Activated CD8-positive, alpha-beta T cell treated with anti-CD3 and anti-CD28 coated beads, Interleukin-2, amount 10 ng/mL, durations not matched to agents 7 days and 5 days (primary cell): ENCODE data around the gene GALNT1. TPM values are rescaled to one million over a fixed set of nuclear protein-coding genes. Genes with fewer than 3 reads are reported as not detected.
A peak's percentile ranks its signal among the peaks of the same experiment; 100 is the strongest.

Experiments
- ATAC-seq: fragments of 150-1000 bp; cut with Tn5 transposase; one replicate; pipeline ENCODE4 v1.10.0; 2021; ENCODE audit warnings: moderate library complexity
- CTCF ChIA-PET: fragments of 350-600 bp; sonication (Branson Sonifier 250); formaldehyde crosslinking; loops from one replicate; lab custom pipeline; 2021; ENCODE audit warnings: antibody characterized with exemption; lab: Charles Lee
- POLR2A ChIA-PET: fragments of 350-600 bp; sonication (Branson Sonifier 250); formaldehyde crosslinking; loops from one replicate; lab custom pipeline; 2021; ENCODE audit warnings: antibody characterized with exemption; lab: Charles Lee
- DNase-seq: peaks from one replicate; pipeline ENCODE4 v3.0.0-alpha.2; 2020
- H3K27ac Mint-ChIP-seq: one replicate; pipeline ENCODE4 v1.8.0; 2021; ENCODE audit warnings: mild to moderate bottlenecking, mixed read lengths
- H3K27me3 Mint-ChIP-seq: one replicate; pipeline ENCODE4 v1.8.0; 2021; ENCODE audit warnings: low read depth, mixed read lengths
- H3K36me3 Mint-ChIP-seq: one replicate; pipeline ENCODE4 v1.8.0; 2021; ENCODE audit warnings: low read depth, mixed read lengths
- H3K4me1 Mint-ChIP-seq: one replicate; pipeline ENCODE4 v1.8.0; 2021; ENCODE audit warnings: low read depth, mixed read lengths
- H3K4me3 Mint-ChIP-seq: one replicate; pipeline ENCODE4 v1.8.0; 2021; ENCODE audit warnings: mild to moderate bottlenecking, mixed read lengths
- H3K9me3 Mint-ChIP-seq: one replicate; pipeline ENCODE4 v1.8.0; 2022; ENCODE audit warnings: mixed read lengths; ENCODE audit not compliant: insufficient read depth
- total RNA-seq, 2 experiments: library from RNA; stranded (reverse); gene quantifications; one replicate each; pipeline ENCODE4 v1.2.3, GENCODE V29; 2021

The GALNT1 gene
- total RNA-seq, 2 experiments from 2014 or later: 34.5 to 35.8 TPM

GRCh38 chr18:35584735-35585134 lies 3.2 kb downstream of the GALNT1 start:
- ChIA-PET POLR2A (no interaction called here), CTCF (no interaction called here)
- no peak for ATAC-seq
- Mint-ChIP-seq H3K27me3 (peaks cover 4% of the 10 kb centered on the region), H3K4me3 (no peak overlapping the region), H3K27ac (no peak overlapping the region), H3K36me3 (peaks cover 27% of the 10 kb centered on the region), H3K4me1 (peaks cover 15% of the 10 kb centered on the region), H3K9me3 (peaks cover 12% of the 10 kb centered on the region)
- DNase-seq: no peak

DNA sequence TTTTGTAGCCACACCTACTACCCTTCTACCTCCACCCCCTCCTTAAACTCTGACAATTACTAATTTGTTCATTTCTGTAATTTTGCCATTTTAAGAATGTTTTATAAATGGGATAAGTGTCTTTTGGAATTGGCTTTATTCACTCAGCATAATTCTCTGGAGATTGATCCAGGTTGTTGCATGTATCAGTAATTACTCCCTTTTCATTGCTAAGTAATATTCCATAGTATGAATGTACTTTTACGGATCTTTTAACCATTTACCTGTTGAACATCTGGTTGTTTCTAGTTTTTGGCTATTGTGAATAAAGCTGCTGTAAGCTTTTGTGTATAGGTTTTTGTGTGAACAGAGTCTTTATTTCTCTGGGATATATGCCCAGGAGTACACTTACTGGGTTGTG lies 4.1 kb downstream of the GALNT1 start:
- Mint-ChIP-seq H3K4me3 (no peak overlapping the region), H3K27ac (no peak overlapping the region), H3K4me1 (peaks cover 15% of the 10 kb centered on the region), H3K9me3 (peaks cover 12% of the 10 kb centered on the region), H3K27me3 (no peaks in the 10 kb centered on the region), H3K36me3 (peaks cover 27% of the 10 kb centered on the region)
- ChIA-PET POLR2A (no interaction called here), CTCF (no interaction called here)
- ATAC-seq (no peak), DNase-seq (no peak)

DNA sequence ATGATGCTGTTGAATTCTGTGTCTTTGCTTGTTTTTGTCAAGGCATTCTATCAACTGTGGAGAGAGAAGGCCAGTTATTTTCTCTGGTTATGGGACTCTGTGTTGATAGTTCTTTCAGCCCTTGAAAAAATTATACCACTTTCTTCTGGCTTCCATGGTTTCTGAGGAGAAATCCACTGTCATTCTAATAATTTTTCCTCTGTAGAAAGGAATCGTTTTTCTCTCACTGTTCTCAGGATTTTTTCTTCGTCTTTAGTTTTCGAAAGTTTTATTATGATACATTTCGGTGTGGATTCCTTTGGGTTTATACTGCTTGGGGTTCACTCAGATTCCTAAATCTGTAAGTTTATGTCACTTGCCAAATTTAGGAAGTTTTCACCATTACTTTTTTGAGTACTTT lies 6.6 kb downstream of the GALNT1 start:
- CTCF ChIA-PET: no interaction called here
- Mint-ChIP-seq H3K4me3 (no peak overlapping the region), H3K4me1 (peaks cover 8% of the 10 kb centered on the region), H3K27me3 (no peaks in the 10 kb centered on the region), H3K9me3 (peaks cover 12% of the 10 kb centered on the region), H3K36me3 (peaks cover 27% of the 10 kb centered on the region), H3K27ac (no peak overlapping the region)
- DNase-seq: no peak
- ATAC-seq: no peak
- POLR2A ChIA-PET: no interaction called here

DNA sequence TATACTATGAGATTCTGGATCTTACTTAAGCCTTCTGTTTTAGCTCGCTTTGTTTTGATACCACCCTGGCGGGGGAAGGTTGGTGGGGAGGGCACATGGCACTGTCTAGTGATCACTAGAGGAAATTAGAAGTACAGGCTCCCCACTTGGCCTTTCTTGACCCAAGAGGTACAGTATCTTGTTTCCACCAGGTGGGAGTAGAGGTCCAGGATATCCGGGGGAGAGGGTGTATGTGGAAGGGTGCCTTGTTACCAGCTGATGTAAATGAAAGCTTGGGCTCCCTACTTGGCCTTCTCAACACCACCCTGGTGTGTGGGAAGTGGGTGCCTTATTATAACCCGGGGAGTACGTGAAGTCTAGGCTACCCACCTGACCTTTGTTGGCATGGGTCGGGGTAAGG lies 7.5 kb downstream of the GALNT1 start:
- Mint-ChIP-seq H3K4me3 (no peak overlapping the region), H3K27ac (no peak overlapping the region), H3K4me1 (peaks cover 5% of the 10 kb centered on the region), H3K36me3 (peaks cover 24% of the 10 kb centered on the region), H3K27me3 (no peaks in the 10 kb centered on the region), H3K9me3 (peaks cover 12% of the 10 kb centered on the region)
- DNase-seq (peak; percentile 31), ATAC-seq (no peak)
- POLR2A ChIA-PET: no interaction called here
- CTCF ChIA-PET: interaction anchor here (1.0 kb wide), 2 partner anchors 16 to 361 kb away, joined by 3 read pairs; no protein-coding TSS in a partner anchor

GRCh38 chr18:35589546-35589945 lies 8.0 kb downstream of the GALNT1 start:
- Mint-ChIP-seq H3K4me3 (no peak overlapping the region), H3K4me1 (peaks cover 5% of the 10 kb centered on the region), H3K36me3 (peaks cover 20% of the 10 kb centered on the region), H3K9me3 (peaks cover 12% of the 10 kb centered on the region), H3K27me3 (no peaks in the 10 kb centered on the region), H3K27ac (no peak overlapping the region)
- DNase-seq: no peak
- ChIA-PET CTCF (interaction anchor here (1.0 kb wide), 2 partner anchors 16 to 361 kb away, joined by 3 read pairs; no protein-coding TSS in a partner anchor), POLR2A (no interaction called here)
- no peak for ATAC-seq

- H3K27me3 Mint-ChIP-seq: no peaks in the 10 kb centered on the region
- H3K36me3 Mint-ChIP-seq: peaks cover 16% of the 10 kb centered on the region
- H3K27ac Mint-ChIP-seq: no peak overlapping the region
- DNase-seq: no peak
- POLR2A ChIA-PET: no interaction called here
- ATAC-seq: no peak
- H3K4me3 Mint-ChIP-seq: no peak overlapping the region
- H3K4me1 Mint-ChIP-seq: peaks cover 5% of the 10 kb centered on the region
- CTCF ChIA-PET: no interaction called here
- H3K9me3 Mint-ChIP-seq: peaks cover 12% of the 10 kb centered on the region
These were observed 9.4 kb downstream of the GALNT1 start for GRCh38 chr18:35590935-35591334.

DNA sequence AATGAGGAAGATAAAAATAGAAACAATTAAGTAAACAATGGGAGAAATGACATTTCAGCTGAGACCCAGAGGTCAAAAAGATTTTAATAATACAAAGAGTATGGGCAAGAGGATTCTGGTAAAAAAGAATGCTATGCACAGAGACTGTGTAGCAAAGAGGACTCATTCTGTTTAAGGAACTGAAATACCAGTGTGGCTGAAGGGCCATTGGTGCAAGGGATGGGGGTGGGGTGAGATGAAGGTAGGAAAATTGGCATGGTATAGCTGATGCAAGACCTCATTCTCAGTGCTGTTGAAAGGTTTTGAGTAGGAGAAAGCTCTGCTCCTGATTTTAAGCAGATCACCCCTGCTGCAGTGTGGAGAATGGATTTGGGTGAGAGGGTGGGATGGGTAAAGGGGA lies 10.8 kb downstream of the GALNT1 start:
- ATAC-seq: no peak
- CTCF ChIA-PET: no interaction called here

GRCh38 chr18:35593859-35594258 lies 12.3 kb downstream of the GALNT1 start:
- ChIA-PET CTCF (no interaction called here), POLR2A (interaction anchor here (0.5 kb wide), 1 partner anchor 537 kb away, joined by 5 read pairs; no protein-coding TSS in a partner anchor)
- Mint-ChIP-seq H3K36me3 (peaks cover 8% of the 10 kb centered on the region), H3K4me3 (no peak overlapping the region), H3K4me1 (no peaks in the 10 kb centered on the region), H3K9me3 (peaks cover 9% of the 10 kb centered on the region), H3K27me3 (no peaks in the 10 kb centered on the region), H3K27ac (no peak overlapping the region)
- ATAC-seq (no peak), DNase-seq (no peak)

More for the DNA sequence above, 10.8 kb downstream of the GALNT1 start:
- DNase-seq: no peak
- peaks cover 12% of the 10 kb centered on the region for H3K9me3 Mint-ChIP-seq
- H3K4me3 Mint-ChIP-seq: no peak overlapping the region
- POLR2A ChIA-PET: no interaction called here
- peaks cover 12% of the 10 kb centered on the region for H3K36me3 Mint-ChIP-seq
- no peaks in the 10 kb centered on the region for H3K27me3 Mint-ChIP-seq
- H3K4me1 Mint-ChIP-seq: peaks cover 5% of the 10 kb centered on the region
- H3K27ac Mint-ChIP-seq: no peak overlapping the region

DNA sequence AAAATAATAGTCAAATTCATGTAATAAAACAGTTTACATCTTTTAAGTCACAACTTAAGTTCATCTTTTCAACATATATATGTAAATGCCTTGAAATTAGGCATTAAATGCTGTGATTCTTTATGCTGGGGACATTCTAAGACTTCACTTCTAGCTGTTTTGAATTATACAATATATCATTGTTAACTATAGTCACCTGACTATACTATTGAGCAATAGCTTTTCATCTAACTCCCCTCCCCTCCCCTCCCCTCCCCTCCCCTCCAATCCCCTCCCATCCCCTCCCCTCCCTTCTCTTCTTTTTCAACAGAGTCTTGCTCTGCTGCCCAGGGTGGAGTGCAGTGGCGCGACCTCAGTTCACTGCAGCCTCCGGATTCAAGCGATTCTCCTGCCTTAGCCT lies 16.2 kb downstream of the GALNT1 start:
- peaks cover 35% of the 10 kb centered on the region for H3K36me3 Mint-ChIP-seq
- no peak overlapping the region for H3K4me3 Mint-ChIP-seq
- CTCF ChIA-PET: no interaction called here
- H3K27ac Mint-ChIP-seq: no peak overlapping the region
- no peaks in the 10 kb centered on the region for H3K4me1 Mint-ChIP-seq
- H3K27me3 Mint-ChIP-seq: no peaks in the 10 kb centered on the region
- no peak for DNase-seq
- peaks cover 34% of the 10 kb centered on the region for H3K9me3 Mint-ChIP-seq
- ATAC-seq: no peak
- POLR2A ChIA-PET: no interaction called here

DNA sequence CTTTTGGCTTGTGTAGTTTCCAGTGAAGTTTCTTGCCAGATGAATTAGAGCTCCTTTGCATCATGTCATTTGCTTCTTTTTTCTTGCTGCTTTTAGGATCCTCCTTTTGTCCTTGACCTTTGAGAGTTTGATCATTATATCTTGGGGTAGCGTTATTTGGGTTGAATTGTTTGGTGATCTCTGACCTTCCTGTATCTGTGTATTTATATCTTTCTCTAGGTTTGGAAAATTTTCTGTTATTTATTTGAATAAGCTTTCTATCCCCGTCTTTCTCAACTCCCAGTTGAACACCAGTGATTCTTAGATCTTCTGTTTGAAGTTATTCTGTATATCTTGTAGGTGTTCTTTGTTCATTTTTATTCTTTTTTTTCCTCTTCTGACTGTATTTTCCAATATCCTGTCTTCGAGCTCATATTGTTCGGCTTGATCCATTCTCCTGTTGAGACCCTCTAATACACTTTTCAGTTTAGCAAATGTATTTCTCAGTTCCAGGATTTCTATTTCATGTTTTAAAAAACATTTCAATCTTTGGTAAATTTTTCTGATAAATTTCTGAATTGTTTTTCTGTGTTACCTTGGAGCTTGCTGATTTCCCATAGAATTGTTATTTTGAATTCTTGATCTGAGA lies 20.8 kb downstream of the GALNT1 start:
- no peak for DNase-seq
- H3K27me3 Mint-ChIP-seq: no peaks in the 10 kb centered on the region
- POLR2A ChIA-PET: no interaction called here
- no peak overlapping the region for H3K4me3 Mint-ChIP-seq
- peaks cover 56% of the 10 kb centered on the region for H3K9me3 Mint-ChIP-seq
- no peak overlapping the region for H3K27ac Mint-ChIP-seq
- CTCF ChIA-PET: no interaction called here
- peaks cover 11% of the 10 kb centered on the region for H3K4me1 Mint-ChIP-seq
- ATAC-seq: no peak
- H3K36me3 Mint-ChIP-seq: peaks cover 50% of the 10 kb centered on the region

GRCh38 chr18:35603008-35603407 lies 21.5 kb downstream of the GALNT1 start:
- ATAC-seq: no peak
- H3K27me3 Mint-ChIP-seq: no peaks in the 10 kb centered on the region
- ChIA-PET POLR2A (no interaction called here), CTCF (no interaction called here)
- peaks cover 11% of the 10 kb centered on the region for H3K4me1 Mint-ChIP-seq
- no peak overlapping the region for H3K27ac Mint-ChIP-seq
- H3K36me3 Mint-ChIP-seq: peaks cover 50% of the 10 kb centered on the region
- peaks cover 56% of the 10 kb centered on the region for H3K9me3 Mint-ChIP-seq
- no peak overlapping the region for H3K4me3 Mint-ChIP-seq
- no peak for DNase-seq

DNA sequence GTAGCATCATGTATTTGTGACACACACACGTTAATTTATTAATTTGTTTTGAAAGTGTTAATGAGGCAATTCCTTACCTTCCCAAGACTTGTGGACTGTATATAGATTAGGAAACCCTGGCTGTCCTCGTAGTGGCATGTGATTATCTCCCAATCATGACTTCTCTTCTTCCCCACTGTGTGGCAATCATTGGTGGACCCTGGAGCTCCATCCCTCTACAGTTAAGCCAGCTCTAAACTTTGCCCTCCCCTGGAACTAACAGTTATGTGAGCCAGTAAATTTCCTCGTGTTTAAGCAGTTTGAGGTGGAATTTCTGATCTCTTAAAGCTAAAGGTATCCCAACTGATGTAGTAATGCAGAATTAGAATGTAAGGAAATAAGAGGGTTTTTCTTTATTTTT lies 22.0 kb downstream of the GALNT1 start:
- peaks cover 51% of the 10 kb centered on the region for H3K9me3 Mint-ChIP-seq
- H3K4me1 Mint-ChIP-seq: peaks cover 11% of the 10 kb centered on the region
- H3K36me3 Mint-ChIP-seq: peaks cover 46% of the 10 kb centered on the region

DNA sequence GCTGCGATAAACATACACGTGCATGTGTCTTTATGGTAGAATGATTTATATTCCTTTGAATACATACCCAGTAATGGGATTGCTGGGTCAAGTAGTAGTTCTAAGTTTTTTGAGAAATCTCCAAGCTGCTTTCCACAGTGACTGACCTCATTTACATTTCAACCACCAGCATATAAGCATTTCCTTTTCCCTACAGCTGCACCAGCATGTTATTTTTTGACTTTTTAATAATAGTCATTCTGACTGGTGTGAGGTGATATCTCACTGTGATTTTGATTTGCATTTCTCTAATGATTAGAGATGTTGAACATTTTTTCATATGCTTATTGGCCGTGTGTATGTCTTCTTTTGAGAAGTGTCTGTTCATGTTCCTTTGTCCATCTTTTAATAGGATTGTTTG lies 22.8 kb downstream of the GALNT1 start:
- Mint-ChIP-seq H3K27me3 (no peaks in the 10 kb centered on the region), H3K4me3 (no peak overlapping the region), H3K36me3 (peaks cover 42% of the 10 kb centered on the region), H3K27ac (no peak overlapping the region), H3K4me1 (peaks cover 11% of the 10 kb centered on the region), H3K9me3 (peaks cover 48% of the 10 kb centered on the region)
- ATAC-seq: no peak
- POLR2A ChIA-PET: no interaction called here
- CTCF ChIA-PET: no interaction called here
- DNase-seq: no peak

More for the DNA sequence above, 22.0 kb downstream of the GALNT1 start:
- POLR2A ChIA-PET: no interaction called here
- no peak for ATAC-seq
- CTCF ChIA-PET: no interaction called here
- Mint-ChIP-seq H3K27me3 (no peaks in the 10 kb centered on the region), H3K27ac (no peak overlapping the region), H3K4me3 (no peak overlapping the region)
- no peak for DNase-seq
